Measurements from ENCODE around the gene NCOA5.

The NCOA5 gene

GRCh38 chr20:46012921-46013320, 76.8 kb downstream of the NCOA5 start:
- no peak for TF ChIP-seq CTCF (IDR thresholded peaks at IDR 0.05; ENCODE audit: extremely low read depth, missing control alignments)

GRCh38 chr20:46011631-46012482, 77.9 kb downstream of the NCOA5 start:
- TF ChIP-seq CTCF (IDR thresholded peaks at IDR 0.05; ENCODE audit: extremely low read depth, missing control alignments): peak; percentile 38
- DNase-seq (ENCODE audit: low spot score): peak; percentile 67

More at GRCh38 chr20:46012921-46013320, 76.8 kb downstream of the NCOA5 start:
- DNase-seq (ENCODE audit: low spot score): no peak
